Tibial nerve (tissue), 3 donors: Measurements from ENCODE around the gene SUPT3H.

Experiments
- POLR2A ChIP-seq, 2 donors: fragments of 450-650 bp; IDR thresholded peaks; one replicate each; pipeline ENCODE4 v1.6.1; 2017; ENCODE audit warnings: antibody characterized with exemption in 2 of 2, mild to moderate bottlenecking in 2 of 2, moderate library complexity in 2 of 2
- TF ChIP-seq, protein P1 (sequence below), 5 experiments: fragments of 200-600 bp in 3 of 5; fragments of 450-650 bp in 2 of 5; sonication (generic) in 3 of 5; IDR thresholded peaks; one replicate each; pipeline ENCODE4 v1.5.1; 2016 to 2019; ENCODE audit warnings: antibody characterized with exemption in 5 of 5, mild to moderate bottlenecking in 3 of 5, moderate library complexity in 2 of 5

DNA sequence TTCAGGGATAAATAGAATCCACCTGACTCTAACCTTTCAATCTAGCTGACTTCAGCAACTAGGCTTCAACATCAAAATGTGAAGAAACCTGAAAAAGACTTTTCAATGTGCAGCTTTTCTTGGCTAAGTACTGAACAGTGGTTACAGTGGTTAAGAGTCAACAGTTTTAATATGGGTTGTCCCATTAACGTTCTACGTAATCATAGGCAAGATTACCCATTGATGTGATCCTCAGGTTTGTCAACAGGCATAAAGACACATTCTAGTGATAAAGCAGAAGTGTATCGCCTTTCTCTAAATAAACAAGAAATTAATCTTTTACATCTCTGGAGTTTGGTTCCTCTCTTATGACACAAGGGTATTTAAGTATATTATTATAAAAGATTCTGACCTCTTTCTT lies 203.7 kb downstream of the SUPT3H start:
- TF ChIP-seq, protein P1, sequence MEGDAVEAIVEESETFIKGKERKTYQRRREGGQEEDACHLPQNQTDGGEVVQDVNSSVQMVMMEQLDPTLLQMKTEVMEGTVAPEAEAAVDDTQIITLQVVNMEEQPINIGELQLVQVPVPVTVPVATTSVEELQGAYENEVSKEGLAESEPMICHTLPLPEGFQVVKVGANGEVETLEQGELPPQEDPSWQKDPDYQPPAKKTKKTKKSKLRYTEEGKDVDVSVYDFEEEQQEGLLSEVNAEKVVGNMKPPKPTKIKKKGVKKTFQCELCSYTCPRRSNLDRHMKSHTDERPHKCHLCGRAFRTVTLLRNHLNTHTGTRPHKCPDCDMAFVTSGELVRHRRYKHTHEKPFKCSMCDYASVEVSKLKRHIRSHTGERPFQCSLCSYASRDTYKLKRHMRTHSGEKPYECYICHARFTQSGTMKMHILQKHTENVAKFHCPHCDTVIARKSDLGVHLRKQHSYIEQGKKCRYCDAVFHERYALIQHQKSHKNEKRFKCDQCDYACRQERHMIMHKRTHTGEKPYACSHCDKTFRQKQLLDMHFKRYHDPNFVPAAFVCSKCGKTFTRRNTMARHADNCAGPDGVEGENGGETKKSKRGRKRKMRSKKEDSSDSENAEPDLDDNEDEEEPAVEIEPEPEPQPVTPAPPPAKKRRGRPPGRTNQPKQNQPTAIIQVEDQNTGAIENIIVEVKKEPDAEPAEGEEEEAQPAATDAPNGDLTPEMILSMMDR (IDR thresholded peaks at IDR 0.05) = no peak
- TF ChIP-seq POLR2A (IDR thresholded peaks at IDR 0.05) = no peak
